ENCODE measurements around the gene TMEM266. TPM values are rescaled to one million over a fixed set of nuclear protein-coding genes. Genes with fewer than 3 reads are reported as not detected.

The TMEM266 gene
- total RNA-seq, 4 donors from 2014 or later: 0.27 to 2.7 (median 1.5) TPM

- H3K4me3 ChIP-seq (ENCODE audit: low read depth, poor library complexity, severe bottlenecking): no peak overlapping the region
- no peak for DNase-seq (ENCODE audit: low spot score in 2 of 2)
- WGBS, 2 donors: 3 to 12% methylated on average over 3 of the region's 3 CpGs
- intact Hi-C loops (cut with DNase I; ENCODE audit: low total_unique reads): no loop called here
- TF ChIP-seq POLR2A (IDR thresholded peaks at IDR 0.05): no peak
- TF ChIP-seq, protein P1, sequence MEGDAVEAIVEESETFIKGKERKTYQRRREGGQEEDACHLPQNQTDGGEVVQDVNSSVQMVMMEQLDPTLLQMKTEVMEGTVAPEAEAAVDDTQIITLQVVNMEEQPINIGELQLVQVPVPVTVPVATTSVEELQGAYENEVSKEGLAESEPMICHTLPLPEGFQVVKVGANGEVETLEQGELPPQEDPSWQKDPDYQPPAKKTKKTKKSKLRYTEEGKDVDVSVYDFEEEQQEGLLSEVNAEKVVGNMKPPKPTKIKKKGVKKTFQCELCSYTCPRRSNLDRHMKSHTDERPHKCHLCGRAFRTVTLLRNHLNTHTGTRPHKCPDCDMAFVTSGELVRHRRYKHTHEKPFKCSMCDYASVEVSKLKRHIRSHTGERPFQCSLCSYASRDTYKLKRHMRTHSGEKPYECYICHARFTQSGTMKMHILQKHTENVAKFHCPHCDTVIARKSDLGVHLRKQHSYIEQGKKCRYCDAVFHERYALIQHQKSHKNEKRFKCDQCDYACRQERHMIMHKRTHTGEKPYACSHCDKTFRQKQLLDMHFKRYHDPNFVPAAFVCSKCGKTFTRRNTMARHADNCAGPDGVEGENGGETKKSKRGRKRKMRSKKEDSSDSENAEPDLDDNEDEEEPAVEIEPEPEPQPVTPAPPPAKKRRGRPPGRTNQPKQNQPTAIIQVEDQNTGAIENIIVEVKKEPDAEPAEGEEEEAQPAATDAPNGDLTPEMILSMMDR (IDR thresholded peaks at IDR 0.05): no peak
Measured at GRCh38 chr15:76056931-76057330, 2.9 kb upstream of the TMEM266 start.

- intact Hi-C loops (cut with DNase I; ENCODE audit: low total_unique reads): no loop called here
- no peak overlapping the region for H3K4me3 ChIP-seq (ENCODE audit: low read depth, poor library complexity, severe bottlenecking)
- no peak for TF ChIP-seq POLR2A (IDR thresholded peaks at IDR 0.05)
- TF ChIP-seq, protein P1 (IDR thresholded peaks at IDR 0.05): no peak
- WGBS, 2 donors: 1 to 3% methylated on average over 7 of the region's 7 CpGs
- DNase-seq (ENCODE audit: low spot score in 2 of 2): peak in 1 of 2 donors; percentile 42
Measured at GRCh38 chr15:76057332-76058000, 2.3 kb upstream of the TMEM266 start.

DNA sequence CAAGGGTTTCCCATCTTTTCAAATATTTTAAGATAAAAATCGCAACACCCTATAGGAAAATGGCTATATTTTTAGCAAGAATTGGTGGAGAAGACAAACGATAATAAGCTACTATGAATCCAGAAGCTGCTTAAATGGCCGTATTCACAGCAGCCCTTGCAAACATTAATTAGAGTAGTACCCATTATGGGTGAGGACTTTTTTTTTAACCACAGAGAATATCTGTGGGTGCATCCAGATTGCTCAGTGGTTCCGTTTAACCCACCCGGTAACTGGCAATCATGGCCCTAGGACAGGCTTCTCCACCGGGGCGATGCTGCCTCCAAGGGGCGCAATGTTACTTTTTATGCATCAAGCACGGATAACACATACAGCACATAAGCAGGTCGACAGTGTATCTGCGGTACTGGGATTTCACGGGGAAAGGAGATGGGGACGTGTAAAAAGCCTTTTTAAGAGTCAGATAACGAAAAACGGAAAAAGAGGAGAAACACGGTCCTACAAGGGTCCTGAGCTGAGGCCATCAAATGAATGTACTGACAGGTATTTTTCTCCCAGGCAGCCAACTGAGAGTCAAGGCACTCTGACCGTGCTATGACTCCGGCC lies 968 bp upstream of the TMEM266 start:
- intact Hi-C loops (cut with DNase I; ENCODE audit: low total_unique reads): no loop called here
- 8 to 9% methylated on average over 18 of the region's 18 CpGs for WGBS, 2 donors
- DNase-seq (ENCODE audit: low spot score in 2 of 2): no peak

GRCh38 chr15:76060118-76060989 lies 569 bp downstream of the TMEM266 start:
- no peak overlapping the region for H3K4me3 ChIP-seq (ENCODE audit: low read depth, poor library complexity, severe bottlenecking)
- intact Hi-C loops (cut with DNase I; ENCODE audit: low total_unique reads): no loop called here
- TF ChIP-seq, protein P1 (IDR thresholded peaks at IDR 0.05): no peak
- no peak for TF ChIP-seq POLR2A (IDR thresholded peaks at IDR 0.05)
- DNase-seq (ENCODE audit: low spot score in 2 of 2): no peak
- WGBS, 2 donors: 14 to 17% methylated on average over 18 to 19 of the region's 20 CpGs

More for the DNA sequence above, 968 bp upstream of the TMEM266 start:
- peak overlapping the region; percentile 41 for H3K4me3 ChIP-seq (ENCODE audit: low read depth, poor library complexity, severe bottlenecking)
- TF ChIP-seq POLR2A (IDR thresholded peaks at IDR 0.05): no peak
- TF ChIP-seq, protein P1 (IDR thresholded peaks at IDR 0.05): no peak

GRCh38 chr15:76061700-76062099 lies 1.9 kb downstream of the TMEM266 start:
- no peak for TF ChIP-seq POLR2A (IDR thresholded peaks at IDR 0.05)
- TF ChIP-seq, protein P1 (IDR thresholded peaks at IDR 0.05): no peak
- intact Hi-C loops (cut with DNase I; ENCODE audit: low total_unique reads): no loop called here
- WGBS, 2 donors: 77 to 83% methylated on average over 5 of the region's 5 CpGs
- H3K4me3 ChIP-seq (ENCODE audit: low read depth, poor library complexity, severe bottlenecking): no peak overlapping the region
- no peak for DNase-seq (ENCODE audit: low spot score in 2 of 2)

All from lower leg skin (tissue), 4 donors.